ENCODE measurements around the gene PTMA. TPM values are rescaled to one million over a fixed set of nuclear protein-coding genes. Genes with fewer than 3 reads are reported as not detected.
"Not testable (repeated sequence)": the region's sequence is repeated elsewhere in the genome, so short reads cannot be mapped to it uniquely, and the experiment has no call there.

PTMA gene
- total RNA-seq, 4 donors from 2014 or later: 478 to 1,487 (median 685) TPM

DNA sequence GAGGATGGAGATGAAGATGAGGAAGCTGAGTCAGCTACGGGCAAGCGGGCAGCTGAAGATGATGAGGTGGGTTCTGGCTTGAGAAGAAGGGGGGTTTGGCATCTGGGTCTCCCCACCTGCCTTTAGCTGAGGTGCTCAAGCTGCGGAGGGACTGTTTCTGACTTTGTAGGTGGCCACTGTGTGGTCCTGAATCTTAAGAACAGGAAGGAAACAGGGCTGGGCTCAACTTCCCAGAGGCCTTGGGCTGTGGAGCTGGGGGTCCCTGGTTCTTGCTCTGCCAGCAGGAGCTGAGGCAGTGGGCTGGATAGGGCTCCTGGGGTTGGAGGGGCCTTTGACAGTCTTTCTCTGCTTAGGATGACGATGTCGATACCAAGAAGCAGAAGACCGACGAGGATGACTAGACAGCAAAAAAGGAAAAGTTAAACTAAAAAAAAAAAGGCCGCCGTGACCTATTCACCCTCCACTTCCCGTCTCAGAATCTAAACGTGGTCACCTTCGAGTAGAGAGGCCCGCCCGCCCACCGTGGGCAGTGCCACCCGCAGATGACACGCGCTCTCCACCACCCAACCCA, 4.2 kb downstream of the PTMA start:
- peak overlapping the region; percentile 97 to 100 (median 100) for H3K27ac ChIP-seq
- peak in 1 of 3 donors; percentile 5 for TF ChIP-seq POLR2AphosphoS5 (IDR thresholded peaks at IDR 0.05)

GRCh38 chr2:231713406-231713729, 5.0 kb downstream of the PTMA start:
- intact Hi-C loops (cut with DNase I; ENCODE audit: low total_unique reads) (loop anchor here (5.0 to 10.0 kb wide), 2 partner anchors 199 to 491 kb away; no protein-coding TSS in a partner anchor), in situ Hi-C loops (cut with MboI; ENCODE audit: low pct_ligation_motif_present in 1 of 4, low pct_unique_long_range_greater_than_20kb in 1 of 4, low sequenced_read_pairs in 3 of 4) (loop anchor here in 2 of 4 donors (5.0 to 25.0 kb wide), 3 partner anchors 36 to 201 kb away; no protein-coding TSS in a partner anchor)
- not testable (repeated sequence) for H3K27me3 ChIP-seq, H3K9me3 ChIP-seq, H3K4me3 ChIP-seq, DNase-seq, H3K36me3 ChIP-seq
- peaks cover 20 to 37% (median 22%) of the 10 kb centered on the region in 4 donors for H3K4me1 ChIP-seq
- peak overlapping the region; percentile 76 to 85 (median 80) for H3K27ac ChIP-seq

More for the DNA sequence above, 4.2 kb downstream of the PTMA start:
- 23 to 28% methylated on average over 6 to 18 of the region's 18 CpGs for WGBS, 2 donors (ENCODE audit: low coverage in 1 of 2)
- H3K36me3 ChIP-seq, H3K27me3 ChIP-seq, DNase-seq, H3K9me3 ChIP-seq: not testable (repeated sequence)
- in situ Hi-C loops (cut with MboI; ENCODE audit: low pct_ligation_motif_present in 1 of 4, low pct_unique_long_range_greater_than_20kb in 1 of 4, low sequenced_read_pairs in 3 of 4) (loop anchor here in 2 of 4 donors (5.0 to 25.0 kb wide), 3 partner anchors 35 to 200 kb away; no protein-coding TSS in a partner anchor), intact Hi-C loops (cut with DNase I; ENCODE audit: low total_unique reads) (loop anchor here (5.0 to 10.0 kb wide), 2 partner anchors 198 to 490 kb away; no protein-coding TSS in a partner anchor)
- peak overlapping the region in 1 of 4 donors; percentile 77 for H3K4me3 ChIP-seq
- peaks cover 20 to 37% (median 24%) of the 10 kb centered on the region in 4 donors for H3K4me1 ChIP-seq

GRCh38 chr2:231713730-231714638, 5.7 kb downstream of the PTMA start:
- Histone ChIP-seq H3K4me3 (no peak overlapping the region), H3K27ac (peak overlapping the region; percentile 76 to 85 (median 80)), H3K9me3 (no peaks in the 10 kb centered on the region), H3K4me1 (peaks cover 20 to 37% (median 22%) of the 10 kb centered on the region in 4 donors), H3K27me3 (no peaks in the 10 kb centered on the region), H3K36me3 (peaks cover 0 to 8% (median 0%) of the 10 kb centered on the region in 4 donors)
- intact Hi-C loops (cut with DNase I; ENCODE audit: low total_unique reads): loop anchor here (5.0 to 10.0 kb wide), 2 partner anchors 199 to 492 kb away; no protein-coding TSS in a partner anchor
- WGBS, 2 donors (ENCODE audit: low coverage in 1 of 2): 16% methylated on average over 15 of the region's 15 CpGs; no CpG with 5 or more reads in 1 of the 2 donors
- peak; percentile 93 for DNase-seq
- in situ Hi-C loops (cut with MboI; ENCODE audit: low pct_ligation_motif_present in 1 of 4, low pct_unique_long_range_greater_than_20kb in 1 of 4, low sequenced_read_pairs in 3 of 4): loop anchor here in 2 of 4 donors (5.0 to 25.0 kb wide), 3 partner anchors 37 to 202 kb away; no protein-coding TSS in a partner anchor
- TF ChIP-seq, protein P1, sequence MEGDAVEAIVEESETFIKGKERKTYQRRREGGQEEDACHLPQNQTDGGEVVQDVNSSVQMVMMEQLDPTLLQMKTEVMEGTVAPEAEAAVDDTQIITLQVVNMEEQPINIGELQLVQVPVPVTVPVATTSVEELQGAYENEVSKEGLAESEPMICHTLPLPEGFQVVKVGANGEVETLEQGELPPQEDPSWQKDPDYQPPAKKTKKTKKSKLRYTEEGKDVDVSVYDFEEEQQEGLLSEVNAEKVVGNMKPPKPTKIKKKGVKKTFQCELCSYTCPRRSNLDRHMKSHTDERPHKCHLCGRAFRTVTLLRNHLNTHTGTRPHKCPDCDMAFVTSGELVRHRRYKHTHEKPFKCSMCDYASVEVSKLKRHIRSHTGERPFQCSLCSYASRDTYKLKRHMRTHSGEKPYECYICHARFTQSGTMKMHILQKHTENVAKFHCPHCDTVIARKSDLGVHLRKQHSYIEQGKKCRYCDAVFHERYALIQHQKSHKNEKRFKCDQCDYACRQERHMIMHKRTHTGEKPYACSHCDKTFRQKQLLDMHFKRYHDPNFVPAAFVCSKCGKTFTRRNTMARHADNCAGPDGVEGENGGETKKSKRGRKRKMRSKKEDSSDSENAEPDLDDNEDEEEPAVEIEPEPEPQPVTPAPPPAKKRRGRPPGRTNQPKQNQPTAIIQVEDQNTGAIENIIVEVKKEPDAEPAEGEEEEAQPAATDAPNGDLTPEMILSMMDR (IDR thresholded peaks at IDR 0.05): peak; percentile 95 to 98 (median 96)
- TF ChIP-seq POLR2AphosphoS5 (IDR thresholded peaks at IDR 0.05): peak; percentile 22 to 69 (median 61)
- TF ChIP-seq EP300 (IDR thresholded peaks at IDR 0.05; ENCODE audit: low read depth): no peak
- TF ChIP-seq POLR2A (IDR thresholded peaks at IDR 0.05): peak; percentile 46

- TF ChIP-seq POLR2AphosphoS5 (IDR thresholded peaks at IDR 0.05): no peak
- TF ChIP-seq, protein P1 (IDR thresholded peaks at IDR 0.05): peak; percentile 91 to 98 (median 93)
- no peaks in the 10 kb centered on the region for H3K27me3 ChIP-seq
- H3K36me3 ChIP-seq: peaks cover 0 to 8% (median 0%) of the 10 kb centered on the region in 4 donors
- in situ Hi-C loops (cut with MboI; ENCODE audit: low pct_ligation_motif_present in 1 of 4, low pct_unique_long_range_greater_than_20kb in 1 of 4, low sequenced_read_pairs in 3 of 4) (loop anchor here in 3 of 4 donors (5.0 to 25.0 kb wide), 3 partner anchors 38 to 203 kb away; no protein-coding TSS in a partner anchor), intact Hi-C loops (cut with DNase I; ENCODE audit: low total_unique reads) (loop anchor here (1.0 to 10.0 kb wide), 3 partner anchors 38 to 493 kb away; no protein-coding TSS in a partner anchor)
- no peaks in the 10 kb centered on the region for H3K9me3 ChIP-seq
- WGBS, 2 donors (ENCODE audit: low coverage in 1 of 2): 57% methylated on average over 17 of the region's 17 CpGs; no CpG with 5 or more reads in 1 of the 2 donors
- H3K4me1 ChIP-seq: peaks cover 20 to 37% (median 22%) of the 10 kb centered on the region in 4 donors
- H3K4me3 ChIP-seq: no peak overlapping the region
- peak overlapping the region; percentile 76 to 85 (median 80) for H3K27ac ChIP-seq
- peak; percentile 81 for DNase-seq
Observed at GRCh38 chr2:231714639-231715498, 6.5 kb downstream of the PTMA start.

Measured in transverse colon (tissue), 4 donors.